22Rv1 (cell line): ENCODE data around the gene UBE2F.

Experiments
- H3K27ac ChIP-seq: fragments of 450-650 bp; 2 replicates; pipeline ENCODE4 v1.5.1; 2017
- ZFX ChIP-seq: fragments of 450-650 bp; IDR thresholded peaks from 2 replicates; pipeline ENCODE4 v1.6.1; 2017; ENCODE audit warnings: antibody characterized with exemption, borderline replicate concordance
- TF ChIP-seq, protein P1 (sequence below): fragments of 450-650 bp; IDR thresholded peaks from 2 replicates; pipeline ENCODE4 v1.5.1; 2017; ENCODE audit warnings: mild to moderate bottlenecking

The UBE2F gene

DNA sequence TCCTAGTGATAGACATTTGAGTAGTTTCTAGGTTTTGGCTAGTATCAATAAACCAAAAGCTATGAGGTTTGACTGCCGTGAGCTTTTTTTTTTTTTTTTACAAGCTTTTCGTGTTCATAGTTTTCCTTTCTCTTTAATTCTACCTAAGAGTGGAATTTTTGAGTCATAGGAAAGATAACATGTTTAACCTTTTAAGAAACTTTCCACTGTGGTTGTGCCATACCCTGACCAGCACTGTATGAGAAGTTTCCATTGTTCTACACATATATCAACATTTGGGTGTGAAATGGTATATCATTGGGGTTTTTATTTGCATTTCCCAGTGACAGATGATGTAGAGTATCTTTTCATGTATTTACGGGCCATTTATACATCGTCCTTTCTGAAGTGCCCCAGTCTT is 31.7 kb downstream of the UBE2F start:
- no peak for TF ChIP-seq ZFX
- TF ChIP-seq, protein P1, sequence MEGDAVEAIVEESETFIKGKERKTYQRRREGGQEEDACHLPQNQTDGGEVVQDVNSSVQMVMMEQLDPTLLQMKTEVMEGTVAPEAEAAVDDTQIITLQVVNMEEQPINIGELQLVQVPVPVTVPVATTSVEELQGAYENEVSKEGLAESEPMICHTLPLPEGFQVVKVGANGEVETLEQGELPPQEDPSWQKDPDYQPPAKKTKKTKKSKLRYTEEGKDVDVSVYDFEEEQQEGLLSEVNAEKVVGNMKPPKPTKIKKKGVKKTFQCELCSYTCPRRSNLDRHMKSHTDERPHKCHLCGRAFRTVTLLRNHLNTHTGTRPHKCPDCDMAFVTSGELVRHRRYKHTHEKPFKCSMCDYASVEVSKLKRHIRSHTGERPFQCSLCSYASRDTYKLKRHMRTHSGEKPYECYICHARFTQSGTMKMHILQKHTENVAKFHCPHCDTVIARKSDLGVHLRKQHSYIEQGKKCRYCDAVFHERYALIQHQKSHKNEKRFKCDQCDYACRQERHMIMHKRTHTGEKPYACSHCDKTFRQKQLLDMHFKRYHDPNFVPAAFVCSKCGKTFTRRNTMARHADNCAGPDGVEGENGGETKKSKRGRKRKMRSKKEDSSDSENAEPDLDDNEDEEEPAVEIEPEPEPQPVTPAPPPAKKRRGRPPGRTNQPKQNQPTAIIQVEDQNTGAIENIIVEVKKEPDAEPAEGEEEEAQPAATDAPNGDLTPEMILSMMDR, result no peak
- H3K27ac ChIP-seq, result no peak overlapping the region

DNA sequence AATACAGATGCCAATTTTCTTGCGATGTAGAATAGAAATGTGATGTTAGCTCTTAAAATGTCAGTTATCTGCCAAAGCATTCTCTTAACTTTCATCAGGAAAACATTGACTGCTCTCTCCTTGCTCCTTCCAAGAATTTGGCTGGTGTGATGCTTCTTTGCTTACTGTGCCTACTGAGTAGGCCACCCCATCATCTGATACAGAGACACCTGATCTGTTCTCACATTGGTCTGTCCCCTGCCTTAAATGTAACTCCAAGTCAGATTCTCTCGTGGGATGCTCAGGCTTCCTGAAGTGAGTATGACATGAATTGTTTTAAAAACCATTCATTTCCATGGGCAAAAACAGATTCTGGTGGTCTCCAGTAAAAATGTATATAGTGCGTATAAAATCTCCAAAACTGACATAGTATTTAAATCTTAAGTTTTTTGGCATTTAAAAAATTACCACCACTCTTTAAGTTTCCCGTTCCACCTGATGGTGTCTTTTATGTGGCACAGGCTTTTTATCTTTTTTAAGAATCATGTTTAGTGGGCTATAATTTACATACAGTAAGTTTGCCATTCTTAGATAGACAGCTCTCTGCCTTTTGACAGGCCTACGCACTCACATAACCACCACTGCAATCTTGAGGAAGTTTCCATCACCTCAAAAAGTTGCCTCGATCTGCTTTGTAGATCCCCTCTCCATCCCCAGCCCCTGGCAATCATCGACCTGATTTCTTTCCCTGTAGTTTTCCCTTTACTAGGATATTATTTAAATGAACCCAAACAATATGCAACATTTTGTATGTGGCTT is 36.6 kb downstream of the UBE2F start:
- H3K27ac ChIP-seq, result no peak overlapping the region
- TF ChIP-seq, protein P1, result no peak
- TF ChIP-seq ZFX, result no peak

DNA sequence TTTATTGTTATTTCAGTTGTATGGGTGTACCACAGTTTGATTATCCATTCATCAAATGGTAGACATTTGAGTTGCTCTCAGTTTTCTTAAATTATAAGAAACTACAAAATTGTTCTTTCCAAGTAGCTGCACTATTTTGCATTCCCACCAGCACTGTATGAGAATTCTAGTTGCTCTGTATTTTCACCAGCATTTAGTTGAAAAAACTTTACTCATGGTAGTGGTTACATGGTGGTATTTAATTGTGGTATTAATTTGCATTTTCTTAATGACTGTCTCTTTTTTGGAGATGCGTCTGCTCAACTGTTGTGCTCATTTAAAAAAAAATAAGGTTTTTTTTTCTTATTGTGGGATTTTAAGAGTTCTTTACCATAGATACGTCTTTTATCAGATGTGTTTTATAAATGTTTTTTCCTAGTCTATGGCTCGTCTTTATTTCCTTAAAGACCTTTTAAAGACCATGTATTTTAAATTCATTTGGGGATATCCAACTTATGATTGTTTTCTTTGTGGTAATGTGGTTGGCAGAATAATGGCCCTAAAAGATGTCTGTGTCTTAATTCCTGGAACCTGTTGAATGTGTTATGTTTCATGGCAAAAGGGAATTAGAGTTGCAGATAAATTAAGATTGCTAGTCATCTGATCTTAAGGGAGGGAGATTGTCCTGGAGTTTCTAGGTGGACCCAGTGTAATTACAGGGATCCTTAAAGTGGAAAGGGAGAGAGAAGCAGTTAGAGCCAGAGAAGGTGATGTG is 37.4 kb downstream of the UBE2F start:
- no peak overlapping the region for H3K27ac ChIP-seq
- TF ChIP-seq, protein P1, result no peak
- no peak for TF ChIP-seq ZFX

DNA sequence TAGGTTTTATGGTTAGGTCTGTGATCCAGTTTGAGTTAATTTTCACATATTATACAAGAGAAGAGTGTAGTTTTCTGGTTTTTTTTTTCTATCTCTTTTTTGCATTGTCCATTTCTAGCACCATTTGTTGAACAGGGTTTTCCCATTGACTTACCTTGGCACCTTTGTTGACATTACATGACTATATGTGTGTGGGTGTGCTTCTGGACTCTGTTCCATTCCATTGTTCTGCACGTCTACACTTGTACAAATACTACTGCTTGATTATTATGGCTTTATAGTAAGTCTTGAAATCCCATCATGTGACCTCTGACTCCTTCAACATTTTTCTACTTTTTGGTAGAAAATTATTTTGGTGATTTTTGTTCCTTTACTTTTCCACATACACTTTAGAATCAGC is 38.7 kb downstream of the UBE2F start:
- TF ChIP-seq, protein P1, result no peak
- TF ChIP-seq ZFX, result no peak
- no peak overlapping the region for H3K27ac ChIP-seq

DNA sequence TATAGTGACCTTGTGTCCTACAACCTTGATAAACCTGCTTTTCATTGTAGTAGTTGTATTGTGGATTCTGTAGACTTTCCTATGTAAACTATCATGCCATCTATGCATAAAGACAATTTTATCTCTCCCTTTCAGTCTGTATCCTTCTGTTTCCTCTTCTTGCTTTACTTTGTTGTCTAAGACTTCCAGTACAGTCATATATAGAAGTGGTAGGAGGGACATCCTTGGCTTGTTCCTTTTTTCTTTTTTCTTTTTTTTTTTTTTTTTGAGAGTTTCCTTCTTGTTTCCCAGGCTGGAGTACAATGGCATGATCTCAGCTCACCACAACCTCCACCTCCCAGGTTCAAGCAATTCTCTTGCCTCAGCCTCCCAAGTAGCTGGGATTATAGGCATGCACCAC is 39.7 kb downstream of the UBE2F start:
- TF ChIP-seq, protein P1, result no peak
- H3K27ac ChIP-seq, result no peak overlapping the region

DNA sequence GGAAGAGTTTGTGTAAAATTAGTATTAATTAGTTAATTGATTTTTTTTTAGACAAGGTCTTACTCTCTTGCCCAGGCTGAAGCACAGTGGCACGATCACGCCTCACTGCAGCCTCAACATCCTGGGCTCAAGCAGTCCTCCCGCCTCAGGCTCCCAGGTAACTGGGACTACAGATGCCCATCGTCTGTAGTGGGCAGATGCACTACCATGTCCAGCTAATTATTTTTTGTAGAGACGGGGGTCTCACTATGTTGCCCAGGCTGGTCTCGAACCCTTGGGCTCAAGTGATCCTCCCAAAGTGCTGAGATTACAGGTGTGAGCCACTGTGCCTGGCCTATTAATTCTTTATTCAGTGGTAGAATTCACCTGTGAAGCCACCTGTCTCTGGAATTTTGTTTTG is 41.1 kb downstream of the UBE2F start:
- TF ChIP-seq, protein P1, result no peak
- TF ChIP-seq ZFX, result no peak
- H3K27ac ChIP-seq, result no peak overlapping the region

DNA sequence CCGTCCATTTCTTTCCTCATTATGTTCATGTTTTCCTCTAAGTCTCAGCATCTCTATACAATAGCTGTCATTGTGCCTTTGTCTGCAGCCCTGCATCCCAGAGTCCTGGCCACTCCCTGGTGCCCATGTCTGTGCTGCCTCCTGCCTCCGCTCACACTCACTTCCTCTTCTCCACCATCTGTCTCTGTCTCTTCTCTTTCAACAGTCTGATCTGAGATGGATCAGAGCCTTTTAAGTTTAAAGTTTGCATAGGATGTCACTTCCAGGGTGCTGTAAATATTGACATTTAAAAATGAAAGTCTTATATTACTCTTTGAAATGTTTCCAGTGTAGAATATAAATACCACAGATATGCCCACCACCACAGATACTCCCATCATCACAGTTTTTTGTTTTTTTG is 42.7 kb downstream of the UBE2F start:
- TF ChIP-seq, protein P1, result no peak
- TF ChIP-seq ZFX, result no peak
- no peak overlapping the region for H3K27ac ChIP-seq
